ENCODE data around the gene KDM3A.

GRCh38 chr2:86433137-86433536 is 8.0 kb upstream of the KDM3A start:
- TF ChIP-seq ELF4 (IDR thresholded peaks at IDR 0.05) (no peak), ZNF384 (IDR thresholded peaks at IDR 0.05) (no peak), CTBP1 (IDR thresholded peaks at IDR 0.05; ENCODE audit: borderline replicate concordance) (no peak), ARNT (IDR thresholded peaks at IDR 0.05) (no peak), SUZ12 (IDR thresholded peaks at IDR 0.05) (no peak), FOXA1 (IDR thresholded peaks at IDR 0.05) (no peak), HDGF (IDR thresholded peaks at IDR 0.05; ENCODE audit: borderline replicate concordance) (no peak), BHLHE40 (IDR thresholded peaks at IDR 0.05; ENCODE audit: borderline replicate concordance) (no peak), TARDBP (IDR thresholded peaks at IDR 0.05) (no peak), NFRKB (IDR thresholded peaks at IDR 0.05) (no peak)

Data from HEK293T (cell line).